Measurements from ENCODE around the gene CNPY1.

DNA sequence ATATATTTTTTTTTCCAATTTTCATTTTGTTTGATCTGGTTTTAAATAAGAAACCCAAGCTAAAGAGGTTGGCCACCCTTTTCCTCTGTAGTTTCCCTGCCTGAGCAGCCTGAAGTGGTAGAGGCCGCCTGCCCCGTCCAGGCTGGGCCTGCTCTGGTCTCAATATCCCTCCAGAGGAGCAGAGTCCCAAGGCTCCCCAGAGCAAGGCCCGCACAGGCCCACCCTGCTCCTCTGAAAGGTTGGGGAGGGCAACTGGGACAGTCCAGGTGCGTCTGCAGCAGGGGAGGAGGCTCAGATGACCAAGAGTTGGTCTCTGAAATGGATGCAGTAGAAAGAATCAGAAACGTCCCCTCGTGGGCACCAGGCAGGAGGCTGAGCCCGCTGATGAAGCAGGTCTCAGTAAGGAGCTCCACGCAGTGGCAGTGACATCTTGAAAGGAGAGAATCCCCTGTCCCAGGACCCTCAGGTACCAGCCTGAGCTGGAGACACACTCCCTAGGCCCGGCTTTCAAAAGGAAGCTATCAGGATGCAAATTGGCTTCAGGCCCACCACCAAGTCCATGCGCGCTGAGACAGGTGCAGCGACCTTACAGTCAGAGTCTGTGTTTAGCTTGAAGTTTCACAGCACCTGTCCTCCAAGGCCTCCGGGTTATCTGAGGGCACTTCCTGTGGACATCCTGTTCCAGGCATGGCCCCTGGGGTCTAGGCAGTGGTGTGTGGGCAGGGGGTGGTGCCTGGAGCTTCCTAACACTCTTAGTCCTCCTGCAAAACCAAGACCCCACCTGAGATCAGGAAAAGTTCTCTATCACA lies 50.7 kb downstream of the CNPY1 start:
- TF ChIP-seq FOSL1 (IDR thresholded peaks at IDR 0.05; ENCODE audit: insufficient read depth, low read depth, low read length) (no peak), JUN (IDR thresholded peaks at IDR 0.05; ENCODE audit: low read depth, low read length) (no peak)

Measured in H1 (cell line).